Stomach smooth muscle (tissue), 2 donors: ENCODE data around the gene FRG2.
"Not testable (repeated sequence)": the region's sequence is repeated elsewhere in the genome, so short reads cannot be mapped to it uniquely, and the experiment has no call there.

ENCODE experiments used
- H3K27ac ChIP-seq: one replicate; pipeline ENCODE4 v1.7.0; 2013; ENCODE audit warnings: mild to moderate bottlenecking, low read length, inconsistent platforms
- H3K27me3 ChIP-seq, 2 donors: one replicate each; pipeline ENCODE4 v1.7.0; 2013; ENCODE audit warnings: low read length in 2 of 2; ENCODE audit not compliant: insufficient read depth in 2 of 2, control insufficient read depth in 1 of 2
- H3K36me3 ChIP-seq, 2 donors: one replicate each; pipeline ENCODE4 v1.7.0; 2013; ENCODE audit warnings: low read length in 2 of 2; ENCODE audit not compliant: control insufficient read depth in 2 of 2, insufficient read depth in 2 of 2
- H3K4me1 ChIP-seq: one replicate; pipeline ENCODE4 v1.7.0; 2013; ENCODE audit warnings: low read length; ENCODE audit not compliant: control insufficient read depth, insufficient read depth
- H3K4me3 ChIP-seq, 2 donors: one replicate each; pipeline ENCODE4 v1.7.0; 2013; ENCODE audit warnings: low read length in 2 of 2
- H3K9ac ChIP-seq, 2 donors: one replicate each; pipeline ENCODE4 v1.7.0; 2013; ENCODE audit warnings: low read length in 2 of 2, mild to moderate bottlenecking in 1 of 2
- H3K9me3 ChIP-seq, 2 donors: one replicate each; pipeline ENCODE4 v1.7.0; 2013; ENCODE audit warnings: low read length in 2 of 2; ENCODE audit not compliant: control insufficient read depth in 2 of 2
- donor health status: healthy.
- donor health status: Pancreatic carcinoma.

Gene FRG2

DNA sequence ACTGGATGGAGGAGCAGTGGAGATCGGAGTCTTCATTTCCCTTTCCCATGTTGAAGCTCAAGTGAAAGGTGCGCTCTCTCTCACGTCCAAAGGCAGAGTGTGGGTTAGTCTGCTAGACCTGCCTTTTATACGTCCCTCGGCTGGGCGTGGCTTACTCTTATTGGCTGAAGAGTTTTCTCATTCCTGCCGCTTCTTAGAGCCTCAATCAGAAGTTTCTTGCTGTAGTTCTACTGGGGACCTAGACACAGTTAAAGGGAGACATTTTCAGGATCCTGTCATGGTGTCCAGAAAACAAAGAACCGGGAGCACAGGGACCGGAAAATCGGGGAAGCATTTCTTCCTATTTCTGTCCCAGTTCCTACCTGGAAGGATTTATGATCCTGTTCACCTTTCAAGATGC is at the start of gene FRG2:
Gene FRG2, minus strand, starts transcription at position 101 of the 400 bp plus-strand sequence. Its CDS starts 52 bp downstream, at position 49.
- H3K9me3 ChIP-seq, H3K27me3 ChIP-seq, H3K4me3 ChIP-seq, H3K9ac ChIP-seq, H3K4me1 ChIP-seq, H3K27ac ChIP-seq, H3K36me3 ChIP-seq: not testable (repeated sequence)

GRCh38 chr4:190068351-190068750 is 41.3 kb upstream of the FRG2 start:
- H3K27ac ChIP-seq, H3K9me3 ChIP-seq, H3K27me3 ChIP-seq, H3K4me1 ChIP-seq, H3K4me3 ChIP-seq, H3K36me3 ChIP-seq, H3K9ac ChIP-seq: not testable (repeated sequence)

GRCh38 chr4:190064805-190065204 is 37.7 kb upstream of the FRG2 start:
- not testable (repeated sequence) for H3K4me3 ChIP-seq, H3K9me3 ChIP-seq, H3K36me3 ChIP-seq, H3K27me3 ChIP-seq, H3K27ac ChIP-seq, H3K9ac ChIP-seq, H3K4me1 ChIP-seq

GRCh38 chr4:190064342-190064741 is 37.3 kb upstream of the FRG2 start, which contains the start of gene DBET:
TSS of gene DBET (plus strand) at chr4:190064502.
- H3K27me3 ChIP-seq, H3K9ac ChIP-seq, H3K4me1 ChIP-seq: not testable (repeated sequence)

GRCh38 chr4:190058997-190059396 is 31.9 kb upstream of the FRG2 start:
- H3K4me1 ChIP-seq, H3K9ac ChIP-seq, H3K27ac ChIP-seq, H3K4me3 ChIP-seq, H3K36me3 ChIP-seq, H3K27me3 ChIP-seq, H3K9me3 ChIP-seq: not testable (repeated sequence)

More at GRCh38 chr4:190064342-190064741, 37.3 kb upstream of the FRG2 start, which contains the start of gene DBET:
- H3K9me3 ChIP-seq, H3K27ac ChIP-seq, H3K4me3 ChIP-seq, H3K36me3 ChIP-seq: not testable (repeated sequence)

DNA sequence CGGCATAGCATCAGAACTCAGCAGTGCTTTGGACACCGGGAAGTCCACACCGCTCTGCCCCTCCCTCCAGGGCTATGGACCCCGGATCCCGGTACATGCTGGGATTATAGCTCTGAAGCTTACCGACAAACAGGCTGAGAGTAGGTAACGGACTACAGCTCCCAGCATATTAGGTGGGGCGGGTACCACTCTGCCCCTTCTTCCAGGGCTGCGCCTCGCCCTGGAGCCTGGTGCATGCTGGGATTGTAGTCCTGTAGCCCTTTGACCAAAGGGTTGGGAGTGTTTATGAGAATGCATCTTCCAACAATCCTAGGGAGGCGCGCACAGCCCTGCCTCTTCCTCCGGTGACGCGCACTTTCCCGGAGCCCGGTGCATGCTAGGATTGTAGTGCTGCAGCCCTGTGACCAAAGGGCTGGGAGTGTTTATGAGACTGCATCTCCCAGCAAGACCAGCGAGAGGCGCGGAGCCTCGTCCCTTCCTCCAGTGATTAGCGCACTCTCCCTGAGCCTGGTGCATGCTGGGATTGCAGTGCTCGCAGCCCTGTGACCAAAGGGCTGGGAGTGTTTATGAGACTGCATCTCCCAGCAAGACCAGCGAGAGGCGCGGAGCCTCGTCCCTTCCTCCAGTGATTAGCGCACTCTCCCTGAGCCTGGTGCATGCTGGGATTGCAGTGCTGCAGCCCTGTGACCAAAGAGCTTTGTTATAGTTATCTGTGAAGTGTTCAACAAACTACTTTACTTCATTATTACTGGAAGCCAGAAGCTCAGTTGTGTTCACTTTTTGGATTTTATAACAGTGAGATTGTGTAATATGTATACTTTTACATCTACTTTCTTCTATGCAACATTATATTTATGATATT is 22.6 kb upstream of the FRG2 start:
- H3K27ac ChIP-seq, H3K36me3 ChIP-seq, H3K4me1 ChIP-seq, H3K27me3 ChIP-seq, H3K9ac ChIP-seq, H3K9me3 ChIP-seq, H3K4me3 ChIP-seq: not testable (repeated sequence)

DNA sequence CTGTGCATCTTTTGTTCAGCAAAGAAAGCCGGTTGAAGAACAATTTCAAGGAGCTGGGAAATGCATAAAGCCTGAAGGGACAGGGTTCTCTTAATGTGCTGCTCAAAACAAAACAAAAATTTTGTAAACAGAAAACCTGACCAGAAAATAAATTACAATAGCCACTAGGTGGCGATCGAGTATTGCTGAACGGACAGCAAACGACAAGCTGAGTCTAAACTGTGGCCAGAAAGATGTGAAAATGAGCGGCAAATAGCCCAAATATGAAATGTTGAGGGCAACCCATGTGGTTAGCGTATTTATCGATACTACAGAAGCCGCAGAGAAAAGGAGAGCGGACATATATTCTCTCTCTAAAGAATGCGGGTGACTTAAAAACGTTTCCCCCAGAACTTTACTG is 20.6 kb upstream of the FRG2 start:
- not testable (repeated sequence) for H3K4me1 ChIP-seq, H3K27me3 ChIP-seq, H3K4me3 ChIP-seq, H3K36me3 ChIP-seq, H3K9me3 ChIP-seq, H3K27ac ChIP-seq, H3K9ac ChIP-seq

DNA sequence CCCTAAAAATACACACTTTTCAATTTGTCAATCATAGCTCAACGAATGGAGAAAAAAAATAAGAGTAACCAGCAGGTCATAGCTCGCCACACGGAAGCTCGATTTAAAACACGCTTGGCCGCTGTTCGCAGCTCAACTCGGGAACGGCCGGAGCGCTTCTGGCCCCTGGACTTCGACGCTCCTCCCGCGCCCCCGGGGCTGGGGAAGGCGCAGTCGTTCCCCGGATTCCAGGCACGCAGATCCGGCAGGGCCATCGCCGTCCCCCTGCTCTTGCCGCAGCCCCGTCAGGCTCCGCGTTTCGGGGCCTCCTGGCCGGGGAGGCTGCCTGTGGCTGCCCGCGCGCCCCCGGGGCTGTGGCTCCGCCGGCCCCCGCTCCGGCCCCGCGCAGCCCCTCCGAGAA is 13.8 kb upstream of the FRG2 start:
- not testable (repeated sequence) for H3K27ac ChIP-seq, H3K9me3 ChIP-seq, H3K9ac ChIP-seq, H3K4me3 ChIP-seq, H3K4me1 ChIP-seq, H3K36me3 ChIP-seq, H3K27me3 ChIP-seq

DNA sequence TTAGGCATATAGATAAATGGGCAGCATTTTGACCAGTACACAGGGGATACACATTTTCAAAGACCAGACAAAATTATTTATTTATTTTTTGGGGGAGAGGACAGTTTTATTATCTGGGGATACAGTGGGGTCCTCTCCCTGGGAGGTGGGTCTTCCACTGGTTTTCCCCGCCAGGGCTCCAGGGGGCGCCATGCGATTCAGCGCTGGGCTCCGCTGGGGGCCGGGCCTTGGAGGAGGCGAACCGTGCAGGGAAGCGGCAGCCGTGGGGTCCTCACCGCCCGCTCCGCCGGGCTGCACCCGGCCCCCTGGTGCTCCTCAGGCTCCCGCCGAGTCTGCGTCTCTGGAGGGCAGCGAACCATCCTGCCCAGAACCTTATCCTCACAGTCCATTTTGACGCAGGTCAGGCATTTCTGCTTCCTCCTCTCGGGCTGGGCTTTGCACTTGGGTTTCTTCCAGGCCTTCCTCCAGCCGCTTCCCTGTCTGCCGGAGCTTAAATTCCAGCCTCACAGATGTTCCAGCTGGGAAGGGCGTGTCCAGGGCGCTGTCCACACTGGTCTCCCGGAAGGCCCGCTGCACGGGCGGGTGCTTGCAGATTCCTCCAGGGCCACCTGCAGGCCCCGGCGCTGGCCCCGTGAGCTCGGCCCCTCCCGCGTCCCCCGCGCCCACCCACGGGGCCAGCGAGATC is 10.8 kb upstream of the FRG2 start:
- H3K4me3 ChIP-seq, H3K27me3 ChIP-seq, H3K9me3 ChIP-seq, H3K36me3 ChIP-seq, H3K9ac ChIP-seq, H3K4me1 ChIP-seq, H3K27ac ChIP-seq: not testable (repeated sequence)

GRCh38 chr4:190031264-190031663 is 4.2 kb upstream of the FRG2 start:
- H3K27ac ChIP-seq, H3K4me3 ChIP-seq, H3K36me3 ChIP-seq, H3K9ac ChIP-seq, H3K4me1 ChIP-seq, H3K27me3 ChIP-seq, H3K9me3 ChIP-seq: not testable (repeated sequence)

DNA sequence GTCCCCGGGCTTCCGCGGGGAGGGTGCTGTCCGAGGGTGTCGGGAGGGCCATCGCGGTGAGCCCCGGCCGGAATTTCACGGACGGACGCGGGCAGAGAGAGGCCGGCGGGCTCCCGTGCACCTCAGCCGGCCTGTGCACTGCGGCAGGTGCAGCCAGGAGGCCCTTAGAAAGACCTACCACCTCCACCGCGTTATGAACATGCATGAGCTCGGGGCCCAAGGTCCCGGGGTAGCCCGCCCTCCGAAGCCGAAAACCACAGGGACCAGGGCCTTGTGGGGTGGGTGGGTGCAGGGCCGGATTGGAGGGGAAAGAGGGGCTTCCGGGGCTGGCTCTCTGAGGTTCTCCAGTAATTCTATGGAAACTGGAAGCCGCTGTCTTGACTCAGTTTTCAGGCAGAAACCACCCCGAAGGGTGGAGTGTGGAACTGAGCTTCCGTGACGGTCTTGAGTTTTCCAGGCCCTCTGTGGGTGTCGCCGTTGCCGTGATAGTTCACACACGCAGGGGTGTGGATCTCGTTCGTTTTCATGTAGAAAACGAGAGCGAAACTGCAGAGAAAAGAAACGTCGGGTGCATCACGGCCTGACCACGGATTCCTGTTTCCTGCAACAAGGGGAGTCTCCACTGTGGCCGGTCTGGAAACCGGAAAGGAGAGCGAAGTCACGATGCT is 4.3 kb downstream of the FRG2 start:
- Histone ChIP-seq H3K27me3 (peaks cover 27 to 32% of the 10 kb centered on the region in 2 donors), H3K4me3 (peak overlapping the region in 1 of 2 donors; percentile 47)
- not testable (repeated sequence) for H3K4me1 ChIP-seq, H3K36me3 ChIP-seq, H3K9me3 ChIP-seq, H3K27ac ChIP-seq, H3K9ac ChIP-seq
